ENCODE results near the gene PSPH. TPM values are rescaled to one million over a fixed set of nuclear protein-coding genes. Genes with fewer than 3 reads are reported as not detected.
A peak's percentile ranks its signal among the peaks of the same experiment; 100 is the strongest.

Gene PSPH
- total and polyA plus RNA-seq, 3 donors from 2014 or later, result 16.6 to 21.5 (median 18.4) TPM

DNA sequence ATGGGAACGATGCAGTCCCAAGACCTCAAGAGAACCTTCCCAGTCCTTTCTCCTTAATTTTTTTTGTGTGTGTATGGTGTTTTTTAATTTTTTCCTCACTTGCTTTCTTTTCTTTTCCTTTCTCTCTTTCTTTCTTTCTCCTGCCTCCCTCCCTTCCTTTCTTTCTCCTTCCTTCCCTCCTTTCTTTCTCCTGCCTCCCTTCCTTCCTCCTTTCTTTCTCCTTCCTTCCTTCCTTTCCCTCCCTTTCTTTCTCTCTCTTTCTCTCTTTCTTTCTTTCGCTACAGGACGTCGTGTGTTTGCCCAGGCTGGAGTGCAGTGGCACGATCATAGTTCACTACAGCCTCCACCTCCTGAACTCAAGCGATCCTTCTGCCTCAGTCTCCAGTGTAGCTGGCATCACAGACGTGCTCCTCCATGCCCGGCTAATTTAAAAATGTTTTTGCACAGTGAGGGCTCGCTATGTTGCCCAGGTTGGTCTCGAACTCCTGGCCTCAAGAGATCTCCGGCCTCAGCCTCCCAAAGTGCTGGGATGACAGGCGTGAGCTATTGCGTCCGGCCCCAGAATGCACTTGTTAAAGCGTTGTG is 87.6 kb downstream of the PSPH start:
- H3K4me3 ChIP-seq, result peak overlapping the region; percentile 56 to 82
- DNase-seq, result peak; percentile 18
- H3K27ac ChIP-seq, result peak overlapping the region; percentile 68 to 95
- 55 to 67% methylated on average over 15 of the region's 15 CpGs for WGBS, 2 donors
- no peaks in the 10 kb centered on the region for H3K27me3 ChIP-seq
- intact Hi-C loops (cut with DNase I; ENCODE audit: low total_unique reads), result no loop called here
- TF ChIP-seq, protein P1, sequence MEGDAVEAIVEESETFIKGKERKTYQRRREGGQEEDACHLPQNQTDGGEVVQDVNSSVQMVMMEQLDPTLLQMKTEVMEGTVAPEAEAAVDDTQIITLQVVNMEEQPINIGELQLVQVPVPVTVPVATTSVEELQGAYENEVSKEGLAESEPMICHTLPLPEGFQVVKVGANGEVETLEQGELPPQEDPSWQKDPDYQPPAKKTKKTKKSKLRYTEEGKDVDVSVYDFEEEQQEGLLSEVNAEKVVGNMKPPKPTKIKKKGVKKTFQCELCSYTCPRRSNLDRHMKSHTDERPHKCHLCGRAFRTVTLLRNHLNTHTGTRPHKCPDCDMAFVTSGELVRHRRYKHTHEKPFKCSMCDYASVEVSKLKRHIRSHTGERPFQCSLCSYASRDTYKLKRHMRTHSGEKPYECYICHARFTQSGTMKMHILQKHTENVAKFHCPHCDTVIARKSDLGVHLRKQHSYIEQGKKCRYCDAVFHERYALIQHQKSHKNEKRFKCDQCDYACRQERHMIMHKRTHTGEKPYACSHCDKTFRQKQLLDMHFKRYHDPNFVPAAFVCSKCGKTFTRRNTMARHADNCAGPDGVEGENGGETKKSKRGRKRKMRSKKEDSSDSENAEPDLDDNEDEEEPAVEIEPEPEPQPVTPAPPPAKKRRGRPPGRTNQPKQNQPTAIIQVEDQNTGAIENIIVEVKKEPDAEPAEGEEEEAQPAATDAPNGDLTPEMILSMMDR (IDR thresholded peaks at IDR 0.05), result no peak
- no peak for TF ChIP-seq POLR2A (IDR thresholded peaks at IDR 0.05)
- no peaks in the 10 kb centered on the region for H3K36me3 ChIP-seq (ENCODE audit: low read depth, missing control alignments)
- H3K4me1 ChIP-seq, result peaks cover 15% of the 10 kb centered on the region
- no peaks in the 10 kb centered on the region for H3K9me3 ChIP-seq

DNA sequence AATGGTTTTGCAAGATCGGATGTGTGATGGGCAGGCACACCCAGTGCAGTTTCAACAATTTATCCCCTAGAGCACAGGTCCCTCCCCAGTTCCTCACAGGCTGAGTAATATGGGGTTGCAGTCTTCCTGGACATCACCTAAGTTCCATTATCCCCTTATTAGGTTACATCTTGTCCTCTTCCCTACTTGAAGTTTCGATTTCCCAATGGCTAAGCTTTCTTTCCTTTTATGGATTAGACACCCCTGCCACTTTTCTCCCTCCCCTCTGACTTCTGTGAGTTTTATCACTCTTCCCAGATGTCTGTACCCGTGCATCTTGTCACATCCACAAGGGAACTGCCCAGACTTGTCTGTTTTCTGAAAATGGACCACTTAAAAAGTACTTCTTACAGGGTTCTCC is 89.2 kb downstream of the PSPH start:
- DNase-seq, result no peak
- no peak overlapping the region for H3K4me3 ChIP-seq
- no peaks in the 10 kb centered on the region for H3K36me3 ChIP-seq (ENCODE audit: low read depth, missing control alignments)
- no peak for TF ChIP-seq POLR2A (IDR thresholded peaks at IDR 0.05)
- TF ChIP-seq, protein P1 (IDR thresholded peaks at IDR 0.05), result no peak
- no peaks in the 10 kb centered on the region for H3K9me3 ChIP-seq
- no peak overlapping the region for H3K27ac ChIP-seq
- H3K4me1 ChIP-seq, result peaks cover 15% of the 10 kb centered on the region
- H3K27me3 ChIP-seq, result no peaks in the 10 kb centered on the region
- intact Hi-C loops (cut with DNase I; ENCODE audit: low total_unique reads), result no loop called here
- 76 to 80% methylated on average over 3 of the region's 3 CpGs for WGBS, 2 donors

Small RNAs within 50 kb of the gene (small RNA-seq; reads per million reads assigned to genes)
- gene SNORA15, result 0 reads per million in 2 donors
- 0 to 0.19 reads per million in 2 donors for gene SNORA22B

Other genes starting within 250 kb of the PSPH start
- 10 to 100 TPM; 58.3 to 81.4 TPM for gene SEPTIN14, start 188.7 kb downstream of the PSPH start, total RNA-seq
- 30.6 TPM for gene SEPTIN14, start 188.7 kb downstream of the PSPH start, polyA plus RNA-seq (ENCODE audit: insufficient read depth, low read depth, low replicate concordance)
- gene ZNF713, start 164.0 kb downstream of the PSPH start, total RNA-seq, result 10 to 100 TPM; 19.0 to 21.7 TPM
- gene ZNF713, start 164.0 kb downstream of the PSPH start, polyA plus RNA-seq (ENCODE audit: insufficient read depth, low read depth, low replicate concordance), result 10.1 TPM
- gene MRPS17, start 99.6 kb downstream of the PSPH start, total RNA-seq, result 10 to 100 TPM in 1 of 2 donors, 1 to 10 TPM in 1; 8.9 to 10.7 TPM
- gene MRPS17, start 99.6 kb downstream of the PSPH start, polyA plus RNA-seq (ENCODE audit: insufficient read depth, low read depth, low replicate concordance), result 19.7 TPM
- gene NIPSNAP2, start 86.9 kb downstream of the PSPH start, total RNA-seq, result 100 to 1,000 TPM in 1 of 2 donors, 10 to 100 TPM in 1; 90.2 to 136 TPM
- 41.1 TPM for gene NIPSNAP2, start 86.9 kb downstream of the PSPH start, polyA plus RNA-seq (ENCODE audit: insufficient read depth, low read depth, low replicate concordance)
- 10 to 100 TPM; 90.4 to 96.4 TPM for gene CCT6A, start 321 bp upstream of the PSPH start, total RNA-seq
- gene CCT6A, start 321 bp upstream of the PSPH start, polyA plus RNA-seq (ENCODE audit: insufficient read depth, low read depth, low replicate concordance), result 103 TPM
- gene SUMF2, start 12.8 kb upstream of the PSPH start, total RNA-seq, result 100 to 1,000 TPM in 1 of 2 donors, 10 to 100 TPM in 1; 84.8 to 107 TPM
- gene SUMF2, start 12.8 kb upstream of the PSPH start, polyA plus RNA-seq (ENCODE audit: insufficient read depth, low read depth, low replicate concordance), result 83.3 TPM
- 1 to 10 TPM; 1.5 to 2.8 TPM for gene PHKG1, start 41.5 kb upstream of the PSPH start, total RNA-seq
- 2.1 TPM for gene PHKG1, start 41.5 kb upstream of the PSPH start, polyA plus RNA-seq (ENCODE audit: insufficient read depth, low read depth, low replicate concordance)
- gene CHCHD2, start 55.0 kb upstream of the PSPH start, total RNA-seq, result 100 to 1,000 TPM; 212 to 289 TPM
- gene CHCHD2, start 55.0 kb upstream of the PSPH start, polyA plus RNA-seq (ENCODE audit: insufficient read depth, low read depth, low replicate concordance), result 321 TPM
- 100 to 1,000 TPM; 171 to 785 TPM for gene NUPR2, start 65.0 kb upstream of the PSPH start, total RNA-seq
- 227 TPM for gene NUPR2, start 65.0 kb upstream of the PSPH start, polyA plus RNA-seq (ENCODE audit: insufficient read depth, low read depth, low replicate concordance)

Data from testis (tissue), 3 donors.